ENCODE measurements around the gene KCNT1. TPM values are rescaled to one million over a fixed set of nuclear protein-coding genes. Genes with fewer than 3 reads are reported as not detected.

KCNT1 gene
- total and polyA plus RNA-seq, 2 experiments from 2014 or later, result 0.27 TPM; not detected in 1

GRCh38 chr9:135707252-135708138 lies 5.5 kb downstream of the KCNT1 start:
- whole genome bisulfite sequencing (ENCODE audit: low lambda C conversion rate, missing lambda C conversion rate), result 63% methylated on average over 22 of the region's 23 CpGs

GRCh38 chr9:135708164-135708563 lies 6.2 kb downstream of the KCNT1 start:
- Histone ChIP-seq H3K9me2 (replicated peaks; ENCODE audit: insufficient read depth) (no peaks in the 10 kb centered on the region), H3K27me3 (peaks cover 22% of the 10 kb centered on the region), H3K4me2 (no peak overlapping the region), H3K79me2 (no peaks in the 10 kb centered on the region), H3K36me3 (replicated peaks; ENCODE audit: insufficient read depth, low read depth) (no peaks in the 10 kb centered on the region), H3K4me3 (no peak overlapping the region), H3K27ac (no peak overlapping the region), H2AFZ (no peak overlapping the region), H3K4me1 (ENCODE audit: insufficient read depth) (no peaks in the 10 kb centered on the region), H3K9me3 (ENCODE audit: low read depth) (no peaks in the 10 kb centered on the region), H4K20me1 (ENCODE audit: insufficient read depth, poor library complexity, severe bottlenecking) (no peaks in the 10 kb centered on the region)
- WGBS (ENCODE audit: low lambda C conversion rate, missing lambda C conversion rate), result 95% methylated on average over 4 of the region's 4 CpGs
- no peak for TF ChIP-seq EZH2phosphoT487 (IDR thresholded peaks at IDR 0.05; ENCODE audit: low read depth, severe bottlenecking, unreplicated experiment)
- DNase-seq (ENCODE audit: low spot score), result no peak

More at GRCh38 chr9:135707252-135708138, 5.5 kb downstream of the KCNT1 start:
- H2AFZ ChIP-seq, result no peak overlapping the region
- no peak overlapping the region for H3K4me2 ChIP-seq
- H4K20me1 ChIP-seq (ENCODE audit: insufficient read depth, poor library complexity, severe bottlenecking), result no peaks in the 10 kb centered on the region
- DNase-seq (ENCODE audit: low spot score), result no peak
- TF ChIP-seq EZH2phosphoT487 (IDR thresholded peaks at IDR 0.05; ENCODE audit: low read depth, severe bottlenecking, unreplicated experiment) (no peak), CTCF (IDR thresholded peaks at IDR 0.05; ENCODE audit: poor library complexity) (no peak), EZH2 (IDR thresholded peaks at IDR 0.05; ENCODE audit: borderline replicate concordance) (no peak)
- H3K9me2 ChIP-seq (replicated peaks; ENCODE audit: insufficient read depth), result no peaks in the 10 kb centered on the region
- no peaks in the 10 kb centered on the region for H3K9me3 ChIP-seq (ENCODE audit: low read depth)
- no peaks in the 10 kb centered on the region for H3K36me3 ChIP-seq (replicated peaks; ENCODE audit: insufficient read depth, low read depth)
- peaks cover 19% of the 10 kb centered on the region for H3K27me3 ChIP-seq
- H3K4me1 ChIP-seq (ENCODE audit: insufficient read depth), result no peaks in the 10 kb centered on the region
- H3K79me2 ChIP-seq, result no peaks in the 10 kb centered on the region
- no peak overlapping the region for H3K4me3 ChIP-seq
- no peak overlapping the region for H3K27ac ChIP-seq

- Histone ChIP-seq H3K27ac (no peak overlapping the region), H3K4me3 (no peak overlapping the region), H3K27me3 (peaks cover 44% of the 10 kb centered on the region), H3K79me2 (no peaks in the 10 kb centered on the region), H4K20me1 (ENCODE audit: insufficient read depth, poor library complexity, severe bottlenecking) (no peaks in the 10 kb centered on the region), H3K9me2 (replicated peaks; ENCODE audit: insufficient read depth) (no peaks in the 10 kb centered on the region), H3K9me3 (ENCODE audit: low read depth) (no peaks in the 10 kb centered on the region), H3K36me3 (replicated peaks; ENCODE audit: insufficient read depth, low read depth) (no peaks in the 10 kb centered on the region), H3K4me2 (no peak overlapping the region), H2AFZ (no peak overlapping the region), H3K4me1 (ENCODE audit: insufficient read depth) (no peaks in the 10 kb centered on the region)
- no peak for DNase-seq (ENCODE audit: low spot score)
- no peak for TF ChIP-seq EZH2 (IDR thresholded peaks at IDR 0.05; ENCODE audit: borderline replicate concordance)
- TF ChIP-seq EZH2phosphoT487 (IDR thresholded peaks at IDR 0.05; ENCODE audit: low read depth, severe bottlenecking, unreplicated experiment), result no peak
- TF ChIP-seq CTCF (IDR thresholded peaks at IDR 0.05; ENCODE audit: poor library complexity), result no peak
- 89% methylated on average over 12 of the region's 12 CpGs for WGBS (ENCODE audit: low lambda C conversion rate, missing lambda C conversion rate)
Observed at GRCh38 chr9:135711391-135711790, 9.4 kb downstream of the KCNT1 start.

- H4K20me1 ChIP-seq (ENCODE audit: insufficient read depth, poor library complexity, severe bottlenecking), result no peaks in the 10 kb centered on the region
- H3K36me3 ChIP-seq (replicated peaks; ENCODE audit: insufficient read depth, low read depth), result no peaks in the 10 kb centered on the region
- peaks cover 45% of the 10 kb centered on the region for H3K27me3 ChIP-seq
- H2AFZ ChIP-seq, result no peak overlapping the region
- no peak overlapping the region for H3K4me2 ChIP-seq
- H3K27ac ChIP-seq, result no peak overlapping the region
- H3K4me3 ChIP-seq, result no peak overlapping the region
- H3K79me2 ChIP-seq, result no peaks in the 10 kb centered on the region
- no peak for DNase-seq (ENCODE audit: low spot score)
- H3K9me3 ChIP-seq (ENCODE audit: low read depth), result no peaks in the 10 kb centered on the region
- TF ChIP-seq CTCF (IDR thresholded peaks at IDR 0.05; ENCODE audit: poor library complexity), result no peak
- no peak for TF ChIP-seq EZH2 (IDR thresholded peaks at IDR 0.05; ENCODE audit: borderline replicate concordance)
- TF ChIP-seq EZH2phosphoT487 (IDR thresholded peaks at IDR 0.05; ENCODE audit: low read depth, severe bottlenecking, unreplicated experiment), result no peak
- H3K9me2 ChIP-seq (replicated peaks; ENCODE audit: insufficient read depth), result no peaks in the 10 kb centered on the region
- WGBS (ENCODE audit: low lambda C conversion rate, missing lambda C conversion rate), result 87% methylated on average over 9 of the region's 10 CpGs
- H3K4me1 ChIP-seq (ENCODE audit: insufficient read depth), result no peaks in the 10 kb centered on the region
Observed at GRCh38 chr9:135711881-135712280, 9.9 kb downstream of the KCNT1 start.

All from hepatocyte (in vitro differentiated cells).